GM19239 (cell line): ENCODE data around the gene ZNF324.
"Not testable (repeated sequence)": the region's sequence is repeated elsewhere in the genome, so short reads cannot be mapped to it uniquely, and the experiment has no call there.

Experiments
- DNase-seq: peaks from one replicate; pipeline ENCODE4 v3.0.0; 2011; ENCODE audit warnings: low spot score; ENCODE audit not compliant: insufficient read length
- FAIRE-seq: peaks from 2 replicates; lab custom pipeline; 2011; peaks lifted over from hg19 to GRCh38; lab: Jason Lieb, UNC

ZNF324 gene

GRCh38 chr19:58466760-58467589 lies at the start of gene ZNF324:
Gene ZNF324 (plus strand): TSS chr19:58467080. CDS start chr19:58469186, 2,106 bp downstream.
- peak; percentile 99 for FAIRE-seq
- peak; percentile 96 for DNase-seq

- DNase-seq = no peak
- no peak for FAIRE-seq
These were observed 38.3 kb upstream of the ZNF324 start for GRCh38 chr19:58428617-58429016.

- no peak for FAIRE-seq
- DNase-seq = no peak
These were observed 37.1 kb upstream of the ZNF324 start for GRCh38 chr19:58429745-58430144.

GRCh38 chr19:58434217-58434616 lies 32.7 kb upstream of the ZNF324 start:
- DNase-seq = no peak
- FAIRE-seq = no peak

- peak; percentile 100 for FAIRE-seq
- DNase-seq = peak; percentile 95
These were observed 27.0 kb upstream of the ZNF324 start, which contains the start of gene ZNF132 for GRCh38 chr19:58439576-58440554. Gene ZNF132 (minus strand): TSS chr19:58440153. CDS start chr19:58439821, 332 bp downstream.

- DNase-seq (no peak), FAIRE-seq (no peak)
These were observed 26.3 kb upstream of the ZNF324 start for GRCh38 chr19:58440556-58440955.

GRCh38 chr19:58442986-58443385 lies 23.9 kb upstream of the ZNF324 start:
- not testable (repeated sequence) for DNase-seq, FAIRE-seq

GRCh38 chr19:58448860-58449259 lies 18.0 kb upstream of the ZNF324 start:
- not testable (repeated sequence) for FAIRE-seq

GRCh38 chr19:58449980-58450379 lies 16.9 kb upstream of the ZNF324 start:
- FAIRE-seq, DNase-seq: not testable (repeated sequence)

More at GRCh38 chr19:58448860-58449259, 18.0 kb upstream of the ZNF324 start:
- not testable (repeated sequence) for DNase-seq

- DNase-seq (no peak), FAIRE-seq (no peak)
These were observed 16.0 kb upstream of the ZNF324 start for GRCh38 chr19:58450856-58451357.

- peak; percentile 98 for DNase-seq
- peak; percentile 95 for FAIRE-seq
These were observed 15.3 kb upstream of the ZNF324 start, which contains the start of gene ZNF324B for GRCh38 chr19:58451358-58452101. Gene ZNF324B (plus strand): TSS chr19:58451622. CDS start chr19:58453702, 2,080 bp downstream.

GRCh38 chr19:58453743-58454142 lies 13.1 kb upstream of the ZNF324 start:
- no peak for FAIRE-seq
- no peak for DNase-seq

GRCh38 chr19:58455306-58455705 lies 11.6 kb upstream of the ZNF324 start:
- FAIRE-seq (no peak), DNase-seq (no peak)

- DNase-seq (no peak), FAIRE-seq (no peak)
These were observed 10.8 kb upstream of the ZNF324 start for GRCh38 chr19:58456111-58456510.

GRCh38 chr19:58460039-58460438 lies 6.8 kb upstream of the ZNF324 start:
- no peak for DNase-seq
- no peak for FAIRE-seq

GRCh38 chr19:58466089-58466759 lies 656 bp upstream of the ZNF324 start:
- FAIRE-seq = no peak

GRCh38 chr19:58468216-58468839 lies 1.4 kb downstream of the ZNF324 start:
- FAIRE-seq (no peak), DNase-seq (no peak)

More at GRCh38 chr19:58466089-58466759, 656 bp upstream of the ZNF324 start:
- no peak for DNase-seq

GRCh38 chr19:58469241-58470013 lies 2.5 kb downstream of the ZNF324 start:
- no peak for DNase-seq

More at GRCh38 chr19:58469241-58470013, 2.5 kb downstream of the ZNF324 start:
- no peak for FAIRE-seq
